ENCODE data around the gene NCAPG2.

DNA sequence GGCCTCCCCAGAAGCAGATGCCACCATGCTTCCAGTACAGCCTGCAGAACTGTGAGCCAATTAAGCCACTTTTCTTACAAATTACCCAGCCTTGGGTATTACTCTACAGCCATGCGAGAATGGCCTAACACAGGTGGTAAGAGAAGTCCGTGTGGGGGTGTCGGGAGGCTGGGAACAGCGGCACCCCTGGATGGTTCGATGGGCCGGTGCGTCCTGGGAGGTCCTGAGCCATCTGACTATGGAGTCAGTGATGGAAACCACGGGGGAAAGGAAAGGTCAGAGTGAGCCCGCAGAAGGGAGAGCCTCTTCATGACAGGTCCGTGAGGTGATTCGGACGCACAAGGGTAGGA is 114.4 kb downstream of the NCAPG2 start:
- TF ChIP-seq CREB1 (CRISPR knock-in tag; IDR thresholded peaks at IDR 0.05; ENCODE audit: low read depth), result no peak
- no peak for TF ChIP-seq EZH2 (IDR thresholded peaks at IDR 0.05; ENCODE audit: low read depth, unreplicated experiment)
- TF ChIP-seq POLR2AphosphoS5 (IDR thresholded peaks at IDR 0.05; ENCODE audit: low read depth), result no peak
- no peak for TF ChIP-seq CTCF (conservative IDR thresholded peaks at IDR 0.05; ENCODE audit: low read depth in 2 of 2)
- TF ChIP-seq EZH2phosphoT487 (IDR thresholded peaks at IDR 0.05; ENCODE audit: unreplicated experiment), result no peak
- TF ChIP-seq, protein P1, sequence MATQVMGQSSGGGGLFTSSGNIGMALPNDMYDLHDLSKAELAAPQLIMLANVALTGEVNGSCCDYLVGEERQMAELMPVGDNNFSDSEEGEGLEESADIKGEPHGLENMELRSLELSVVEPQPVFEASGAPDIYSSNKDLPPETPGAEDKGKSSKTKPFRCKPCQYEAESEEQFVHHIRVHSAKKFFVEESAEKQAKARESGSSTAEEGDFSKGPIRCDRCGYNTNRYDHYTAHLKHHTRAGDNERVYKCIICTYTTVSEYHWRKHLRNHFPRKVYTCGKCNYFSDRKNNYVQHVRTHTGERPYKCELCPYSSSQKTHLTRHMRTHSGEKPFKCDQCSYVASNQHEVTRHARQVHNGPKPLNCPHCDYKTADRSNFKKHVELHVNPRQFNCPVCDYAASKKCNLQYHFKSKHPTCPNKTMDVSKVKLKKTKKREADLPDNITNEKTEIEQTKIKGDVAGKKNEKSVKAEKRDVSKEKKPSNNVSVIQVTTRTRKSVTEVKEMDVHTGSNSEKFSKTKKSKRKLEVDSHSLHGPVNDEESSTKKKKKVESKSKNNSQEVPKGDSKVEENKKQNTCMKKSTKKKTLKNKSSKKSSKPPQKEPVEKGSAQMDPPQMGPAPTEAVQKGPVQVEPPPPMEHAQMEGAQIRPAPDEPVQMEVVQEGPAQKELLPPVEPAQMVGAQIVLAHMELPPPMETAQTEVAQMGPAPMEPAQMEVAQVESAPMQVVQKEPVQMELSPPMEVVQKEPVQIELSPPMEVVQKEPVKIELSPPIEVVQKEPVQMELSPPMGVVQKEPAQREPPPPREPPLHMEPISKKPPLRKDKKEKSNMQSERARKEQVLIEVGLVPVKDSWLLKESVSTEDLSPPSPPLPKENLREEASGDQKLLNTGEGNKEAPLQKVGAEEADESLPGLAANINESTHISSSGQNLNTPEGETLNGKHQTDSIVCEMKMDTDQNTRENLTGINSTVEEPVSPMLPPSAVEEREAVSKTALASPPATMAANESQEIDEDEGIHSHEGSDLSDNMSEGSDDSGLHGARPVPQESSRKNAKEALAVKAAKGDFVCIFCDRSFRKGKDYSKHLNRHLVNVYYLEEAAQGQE (IDR thresholded peaks at IDR 0.05; ENCODE audit: unreplicated experiment), result no peak
- no peak for TF ChIP-seq JUNB (IDR thresholded peaks at IDR 0.05; ENCODE audit: unreplicated experiment)
- no peak for TF ChIP-seq STAT1 (IDR thresholded peaks at IDR 0.05; ENCODE audit: unreplicated experiment)
- no peak for TF ChIP-seq NANOG (IDR thresholded peaks at IDR 0.05; ENCODE audit: borderline replicate concordance)

Measured in GM23338 (cell line).